IPS-18c (cell line): Measurements from ENCODE around the gene PAX3.
"Not testable (repeated sequence)": the region's sequence is repeated elsewhere in the genome, so short reads cannot be mapped to it uniquely, and the experiment has no call there.

Experiments used
- H3K4me3 ChIP-seq: 2 replicates; pipeline ENCODE4 v1.7.0; 2013; ENCODE audit warnings: low read depth, mild to moderate bottlenecking, low read length, moderate library complexity; ENCODE audit not compliant: insufficient read depth
- H3K9me3 ChIP-seq: one replicate; pipeline ENCODE4 v1.6.1; 2013; ENCODE audit warnings: mild to moderate bottlenecking, low read length, moderate library complexity; ENCODE audit not compliant: control insufficient read depth, insufficient read depth

The PAX3 gene

DNA sequence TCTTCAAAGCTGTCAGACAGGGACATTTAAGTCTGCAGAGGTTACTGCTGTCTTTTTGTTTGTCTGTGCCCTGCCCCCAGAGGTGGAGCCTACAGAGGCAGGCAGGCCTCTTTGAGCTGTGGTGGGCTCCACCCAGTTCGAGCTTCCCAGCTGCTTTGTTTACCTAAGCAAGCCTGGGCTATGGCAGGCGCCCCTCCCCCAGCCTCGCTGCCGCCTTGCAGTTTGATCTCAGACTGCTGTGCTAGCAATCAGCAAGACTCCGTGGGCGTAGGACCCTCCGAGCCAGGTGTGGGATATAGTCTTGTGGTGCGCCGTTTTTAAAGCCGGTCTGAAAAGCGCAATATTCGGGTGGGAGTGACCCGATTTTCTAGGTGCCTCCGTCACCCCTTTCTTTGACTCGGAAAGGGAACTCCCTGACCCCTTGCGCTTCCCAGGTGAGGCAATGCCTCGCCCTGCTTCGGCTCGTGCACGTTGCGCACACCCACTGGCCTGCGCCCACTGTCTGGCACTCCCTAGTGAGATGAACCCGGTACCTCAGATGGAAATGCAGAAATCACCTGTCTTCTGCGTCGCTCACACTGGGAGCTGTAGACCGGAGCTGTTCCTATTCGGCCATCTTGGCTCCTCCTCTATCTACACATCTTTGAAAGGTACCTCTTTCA, 143.7 kb downstream of the PAX3 start:
- H3K4me3 ChIP-seq = peak overlapping the region; percentile 15; the same call in 1 of the 2 replicates
- not testable (repeated sequence) for H3K9me3 ChIP-seq
